K562 (cell line): ENCODE measurements around the gene NPIPA5. TPM values are rescaled to one million over a fixed set of nuclear protein-coding genes. Genes with fewer than 3 reads are reported as not detected.
"Not testable (repeated sequence)": the region's sequence is repeated elsewhere in the genome, so short reads cannot be mapped to it uniquely, and the experiment has no call there.

Source experiments
- ATAC-seq: fragments of 200-7000 bp; cut with Tn5 transposase; 3 replicates; pipeline ENCODE4 v1.9.1; 2020; ENCODE audit warnings: moderate library complexity
- BruUV-seq: library from RNA; stranded (reverse); fragments of 400-500 nt; replicated peaks from 2 replicates; lab custom pipeline; 2021; lab: Mats Ljungman, UMichigan
- CTCF ChIA-PET: fragments of 300-600 bp; formaldehyde crosslinking; extraction: SDS; loops from one replicate; lab custom pipeline; 2021; ENCODE audit warnings: low intra/inter-chr PET ratio; lab: Yijun Ruan, JAX
- POLR2A ChIA-PET: fragments of 300-600, 350-650 bp; sonication (Branson Sonifier 250); formaldehyde crosslinking; extraction: SDS; loops from one replicate; lab custom pipeline; 2021; ENCODE audit warnings: antibody characterized with exemption, inconsistent platforms; lab: Yijun Ruan, JAX
- DNase-seq, 4 experiments: peaks; one replicate each; pipeline versions ENCODE4 v3.0.0 to v3.0.0-alpha.2; 2011 to 2018; ENCODE audit warnings: low spot score in 3 of 4, mixed read lengths in 3 of 4; ENCODE audit errors: extremely low read depth in 1 of 4
- FAIRE-seq: peaks from 2 replicates; lab custom pipeline; 2011; peaks lifted over from hg19 to GRCh38; lab: Jason Lieb, UNC
- H2AFZ ChIP-seq: 2 replicates; pipeline ENCODE4 v1.6.0; 2011; ENCODE audit warnings: low read depth, low read length, control low read depth, inconsistent platforms
- H3K27ac ChIP-seq: fragments of 200-600 bp; 3 replicates; pipeline ENCODE4 v1.8.0; 2011; ENCODE audit warnings: low read depth, mild to moderate bottlenecking, control low read depth, inconsistent platforms, low read length, moderate library complexity, mixed read lengths; ENCODE audit errors: extremely low read depth
- H3K27me3 ChIP-seq, 2 experiments: fragments of 300-600 bp in 1 of 2; 2 replicates in 1 of 2; 3 replicates in 1 of 2; pipeline versions ENCODE4 v1.6.0 to v1.8.0; 2011; ENCODE audit warnings: inconsistent platforms in 2 of 2, low read length in 2 of 2, mild to moderate bottlenecking in 1 of 2, mixed read lengths in 1 of 2, moderate library complexity in 1 of 2; ENCODE audit not compliant: control insufficient read depth in 2 of 2, insufficient read depth in 2 of 2
- H3K36me3 ChIP-seq: fragments of 300-600 bp; 3 replicates; pipeline ENCODE4 v1.8.0; 2011; ENCODE audit warnings: mild to moderate bottlenecking, low read length, inconsistent platforms; ENCODE audit not compliant: control insufficient read depth, insufficient read depth
- H3K4me1 ChIP-seq, 2 experiments: fragments of 200-600 bp in 1 of 2; replicated peaks in 1 of 2; 2 replicates in 1 of 2; 3 replicates in 1 of 2; pipeline versions ENCODE4 v1.5.1 to v1.8.0; 2011; ENCODE audit warnings: inconsistent platforms in 2 of 2, low read length in 2 of 2, mild to moderate bottlenecking in 1 of 2, mixed read lengths in 1 of 2, moderate library complexity in 1 of 2; ENCODE audit not compliant: control insufficient read depth in 2 of 2, insufficient read depth in 2 of 2
- H3K4me2 ChIP-seq: 2 replicates; pipeline ENCODE4 v1.6.1; 2011; ENCODE audit warnings: low read length, control low read depth, inconsistent platforms, mixed read lengths; ENCODE audit not compliant: insufficient read depth
- H3K4me3 ChIP-seq: fragments of 200-600 bp; sonication (generic), shearing (Covaris generic); 2 replicates; pipeline ENCODE4 v1.5.1; 2016; ENCODE audit warnings: control low read depth, inconsistent platforms
- H3K79me2 ChIP-seq: fragments of 200-600 bp; 3 replicates; pipeline ENCODE4 v1.8.0; 2011; ENCODE audit warnings: low read length, inconsistent platforms; ENCODE audit not compliant: control insufficient read depth, insufficient read depth
- H3K9ac ChIP-seq, 2 experiments: 2 replicates each; pipeline versions ENCODE4 v1.6.0 to v1.6.1; 2011; ENCODE audit warnings: low read depth in 2 of 2, low read length in 2 of 2, control low read depth in 1 of 2, inconsistent platforms in 1 of 2, mild to moderate bottlenecking in 1 of 2, mixed read lengths in 1 of 2; ENCODE audit not compliant: insufficient read depth in 1 of 2
- H3K9me1 ChIP-seq: one replicate; pipeline ENCODE4 v1.6.0; 2011; ENCODE audit warnings: inconsistent platforms, mild to moderate bottlenecking, low read length, moderate library complexity; ENCODE audit not compliant: control insufficient read depth, insufficient read depth
- H3K9me3 ChIP-seq: replicated peaks from 2 replicates; pipeline ENCODE4 v1.5.1; 2011; ENCODE audit warnings: low read depth, low read length, inconsistent platforms; ENCODE audit not compliant: control insufficient read depth, insufficient read depth
- H4K20me1 ChIP-seq: replicated peaks from 2 replicates; pipeline ENCODE4 v1.6.1; 2011; ENCODE audit warnings: low read length, inconsistent platforms, mixed read lengths; ENCODE audit not compliant: control insufficient read depth, insufficient read depth
- ZNF431 ChIP-seq: sonication (generic); formaldehyde crosslinking; IDR thresholded peaks from 2 replicates; pipeline ENCODE4 v1.8.0; 2022; ENCODE audit warnings: mild to moderate bottlenecking, missing genetic modification reagents
- WGBS: fragments of 100-300 bp; shearing (Covaris generic); methylation state at CpG from one replicate; pipeline ENCODE4 v1.1.6; 2016; ENCODE audit warnings: low coverage, mixed read lengths; ENCODE audit not compliant: insufficient coverage; ENCODE audit errors: missing lambda C conversion rate; 5-methylcytosine and 5-hydroxymethylcytosine counted together
- in situ Hi-C: fragments of 300-500 bp; cut with MboI; formaldehyde crosslinking; loops from 4 replicates; pipeline ENCODE4 v1.15.0; 2018; ENCODE audit warnings: inconsistent platforms, mixed read lengths
- intact Hi-C: fragments of 100-400 bp; cut with micrococcal nuclease; formaldehyde crosslinking; loops from 2 replicates; pipeline ENCODE4 v1.14.2; 2022
- polyA plus RNA-seq, 8 experiments: library from polyadenylated mRNA; depleted of rRNA in 4 of 8; stranded (reverse) in 5 of 8; unstranded in 3 of 8; fragments of >200 nt; fragmentation: Nextera tagmentation in 2 of 8; fragmentation: Illumina TruSeq in 1 of 8; extraction: Ambion mirVana in 2 of 8; extraction: Trizol in 1 of 8; gene quantifications; 2 replicates each; pipeline versions ENCODE4 v1.2.1 to v1.2.3, GENCODE V29; 2011 to 2014; ENCODE audit warnings: inconsistent platforms in 1 of 8, missing spikeins in 1 of 8
- total RNA-seq, 7 experiments: library from RNA; depleted of rRNA in 6 of 7; stranded (reverse); fragments of >200 nt in 6 of 7; fragmentation: Illumina TruSeq in 2 of 7; extraction: Trizol in 2 of 7; gene quantifications; 2 replicates each; pipeline versions ENCODE4 v1.2.1 to v1.2.3, GENCODE V29; 2011 to 2021; ENCODE audit warnings: low replicate concordance in 1 of 7

Gene NPIPA5
- total and polyA plus RNA-seq, 9 of the 15 experiments (the other 6 are each of a cell fraction or from before 2014, with no cell fraction given) = 2.2 to 17.0 (median 4.7) TPM

GRCh38 chr16:15388060-15388459 is 10.0 kb upstream of the NPIPA5 start:
- H3K4me1 ChIP-seq, ATAC-seq, H3K4me2 ChIP-seq, intact Hi-C loops, H3K79me2 ChIP-seq, H3K9me1 ChIP-seq, H3K9me3 ChIP-seq, in situ Hi-C loops, H3K36me3 ChIP-seq, H2AFZ ChIP-seq, POLR2A ChIA-PET, H3K9ac ChIP-seq, CTCF ChIA-PET, H4K20me1 ChIP-seq, DNase-seq, H3K27me3 ChIP-seq, H3K27ac ChIP-seq, FAIRE-seq, BruUV-seq, H3K4me3 ChIP-seq: not testable (repeated sequence)
- TF ChIP-seq ZNF431 (CRISPR knock-in tag) = peak; percentile 86
- WGBS = 3% methylated on average over 5 of the region's 6 CpGs

GRCh38 chr16:15382810-15383209 is 4.7 kb upstream of the NPIPA5 start:
- H3K4me3 ChIP-seq, H4K20me1 ChIP-seq, H3K4me2 ChIP-seq, H3K4me1 ChIP-seq, POLR2A ChIA-PET, in situ Hi-C loops, H3K27ac ChIP-seq, H3K36me3 ChIP-seq, H3K9me1 ChIP-seq, FAIRE-seq, CTCF ChIA-PET, BruUV-seq, H3K27me3 ChIP-seq, H2AFZ ChIP-seq, intact Hi-C loops, H3K79me2 ChIP-seq, ATAC-seq, H3K9me3 ChIP-seq, DNase-seq, H3K9ac ChIP-seq: not testable (repeated sequence)
- 0% methylated on average over 3 of the region's 3 CpGs for WGBS

- H3K4me1 ChIP-seq, POLR2A ChIA-PET, H3K9ac ChIP-seq, H4K20me1 ChIP-seq, DNase-seq, FAIRE-seq, H3K9me1 ChIP-seq, H3K27me3 ChIP-seq, H3K4me2 ChIP-seq, H3K27ac ChIP-seq, H3K79me2 ChIP-seq, H3K4me3 ChIP-seq, H3K36me3 ChIP-seq, BruUV-seq, H2AFZ ChIP-seq, H3K9me3 ChIP-seq, ATAC-seq, CTCF ChIA-PET, intact Hi-C loops: not testable (repeated sequence)
- in situ Hi-C loops = loop anchor here (10.0 kb wide), 1 partner anchor 583 kb away; no protein-coding TSS in a partner anchor
- WGBS = no CpG with 5 or more reads among the region's 7 CpGs
Measured at GRCh38 chr16:15357495-15357894, 20.6 kb downstream of the NPIPA5 start.

DNA sequence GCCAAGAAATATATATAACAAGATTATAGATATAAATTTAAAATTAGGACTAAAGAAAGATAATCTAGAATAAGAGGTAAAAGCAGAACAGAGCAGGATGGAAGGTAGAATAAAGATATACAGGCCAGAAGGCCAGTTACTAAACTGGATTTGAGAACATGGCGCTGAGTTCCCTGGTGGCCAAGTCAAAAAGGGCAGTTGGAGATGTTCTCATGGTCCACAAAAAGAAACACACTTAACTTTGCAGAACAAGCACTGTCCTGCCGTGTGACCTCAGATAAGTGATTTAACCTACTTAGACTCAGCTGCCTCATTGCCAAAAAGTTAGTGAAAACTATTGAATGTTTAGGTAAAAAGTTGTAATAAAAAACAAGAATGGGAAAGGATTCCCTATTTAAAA is 23.2 kb downstream of the NPIPA5 start:
- H3K36me3 ChIP-seq, H3K4me2 ChIP-seq, H3K27ac ChIP-seq, H3K9me3 ChIP-seq, H2AFZ ChIP-seq, intact Hi-C loops, H3K4me1 ChIP-seq, CTCF ChIA-PET, FAIRE-seq, H3K27me3 ChIP-seq, H3K4me3 ChIP-seq, H3K9me1 ChIP-seq, DNase-seq, BruUV-seq, POLR2A ChIA-PET, H4K20me1 ChIP-seq, H3K9ac ChIP-seq, H3K79me2 ChIP-seq: not testable (repeated sequence)
- in situ Hi-C loops = loop anchor here (10.0 kb wide), 1 partner anchor 580 kb away; no protein-coding TSS in a partner anchor
- ATAC-seq = peak; percentile 79
- WGBS = no CpG with 5 or more reads among the region's 2 CpGs
